PC-3 (cell line): ENCODE data around the gene RHOB. TPM values are rescaled to one million over a fixed set of nuclear protein-coding genes. Genes with fewer than 3 reads are reported as not detected.

Source experiments
- ATAC-seq: fragments of 200-7000 bp; cut with Tn5 transposase; 2 replicates; pipeline ENCODE4 v1.9.1; 2020; ENCODE audit warnings: mild to moderate bottlenecking, moderate library complexity
- BruUV-seq: library from RNA; stranded (reverse); fragments of 400-500 nt; replicated peaks from 2 replicates; lab custom pipeline; 2021; lab: Mats Ljungman, UMichigan
- CTCF ChIA-PET: fragments of 300-600 bp; sonication (Branson Sonifier 250); formaldehyde crosslinking; loops from one replicate; lab custom pipeline; 2022; ENCODE audit warnings: antibody characterized with exemption; lab: Charles Lee
- POLR2A ChIA-PET: fragments of 300-600 bp; sonication (Branson Sonifier 250); formaldehyde crosslinking; loops from one replicate; lab custom pipeline; 2022; ENCODE audit warnings: antibody characterized with exemption; ENCODE audit not compliant: unreplicated experiment; lab: Charles Lee
- DNase-seq: peaks from one replicate; pipeline ENCODE4 v3.0.0-alpha.2; 2015
- H2AFZ ChIP-seq: fragments of 300-600 bp; sonication (generic); 2 replicates; pipeline ENCODE4 v1.6.0; 2016; ENCODE audit warnings: antibody characterized with exemption, low read length
- H3F3A ChIP-seq: fragments of 300-600 bp; sonication (generic); one replicate; pipeline ENCODE4 v1.6.0; 2017; ENCODE audit warnings: antibody characterized with exemption, low read length, control low read depth, mild to moderate bottlenecking; ENCODE audit not compliant: unreplicated experiment
- H3K27ac ChIP-seq: fragments of 300-600 bp; sonication (generic); 2 replicates; pipeline ENCODE4 v1.5.1; 2016; ENCODE audit warnings: mild to moderate bottlenecking, low read length
- H3K27me3 ChIP-seq: fragments of 300-600 bp; sonication (generic); 2 replicates; pipeline ENCODE4 v1.6.1; 2016; ENCODE audit warnings: low read length, mixed read lengths
- H3K36me3 ChIP-seq: fragments of 300-600 bp; sonication (generic); 2 replicates; pipeline ENCODE4 v1.6.1; 2016; ENCODE audit warnings: low read depth, mixed run types, low read length, mixed read lengths
- H3K4me1 ChIP-seq: fragments of 300-600 bp; sonication (generic); 2 replicates; pipeline ENCODE4 v1.5.1; 2016; ENCODE audit warnings: low read length; ENCODE audit not compliant: insufficient read depth
- H3K4me2 ChIP-seq: fragments of 300-600 bp; sonication (generic); 2 replicates; pipeline ENCODE4 v1.6.0; 2016; ENCODE audit warnings: low read length
- H3K4me3 ChIP-seq: fragments of 300-600 bp; sonication (generic); 2 replicates; pipeline ENCODE4 v1.5.1; 2016; ENCODE audit warnings: mild to moderate bottlenecking, low read length, mixed read lengths
- H3K79me2 ChIP-seq: fragments of 300-600 bp; sonication (generic); 2 replicates; pipeline ENCODE4 v1.6.1; 2017; ENCODE audit warnings: low read length, mixed read lengths
- H3K9ac ChIP-seq: fragments of 300-600 bp; sonication (generic); 2 replicates; pipeline ENCODE4 v1.6.0; 2016; ENCODE audit warnings: mild to moderate bottlenecking, low read length
- H3K9me2 ChIP-seq: fragments of 300-600 bp; sonication (generic); replicated peaks from 2 replicates; pipeline ENCODE4 v1.6.1; 2016; ENCODE audit warnings: mixed run types, low read length, mixed read lengths
- H3K9me3 ChIP-seq: fragments of 300-600 bp; sonication (generic); 2 replicates; pipeline ENCODE4 v1.6.1; 2016; ENCODE audit warnings: low read length, mixed read lengths
- H4K20me1 ChIP-seq: fragments of 300-600 bp; sonication (generic); 2 replicates; pipeline ENCODE4 v1.6.1; 2016; ENCODE audit warnings: low read length, mixed read lengths
- CTCF ChIP-seq: fragments of 300-600 bp; sonication (generic); conservative IDR thresholded peaks from 2 replicates; pipeline ENCODE4 v1.5.1; 2017; ENCODE audit warnings: antibody characterized with exemption, low read depth, mild to moderate bottlenecking, low read length
- EZH2 ChIP-seq: fragments of 300-600 bp; sonication (generic); IDR thresholded peaks from one replicate; pipeline ENCODE4 v1.6.1; 2017; ENCODE audit warnings: antibody characterized with exemption, mild to moderate bottlenecking, low read length; ENCODE audit not compliant: unreplicated experiment
- EZH2phosphoT487 ChIP-seq: fragments of 300-600 bp; sonication (generic); IDR thresholded peaks from 2 replicates; pipeline ENCODE4 v1.6.1; 2018; ENCODE audit warnings: mild to moderate bottlenecking, antibody characterized with exemption, low read length, borderline replicate concordance
- intact Hi-C: fragments of 100-400 bp; cut with micrococcal nuclease; formaldehyde crosslinking; loops from 2 replicates; pipeline ENCODE4 v1.9.0; 2023
- total RNA-seq: library from RNA; depleted of rRNA; stranded (reverse); fragments of >200 nt; gene quantifications from 2 replicates; pipeline ENCODE4 v1.2.3, GENCODE V29; 2014

RHOB gene
- total RNA-seq, 1 experiment from 2014 or later, result 88.5 TPM

GRCh38 chr2:20451341-20451740 lies 4.5 kb downstream of the RHOB start:
- peaks cover 29% of the 10 kb centered on the region for H3K79me2 ChIP-seq
- H3K4me3 ChIP-seq, result no peak overlapping the region
- no peaks in the 10 kb centered on the region for H3K9me3 ChIP-seq
- no TSS peak for BruUV-seq
- no peak overlapping the region for H3K9ac ChIP-seq
- no peaks in the 10 kb centered on the region for H3K36me3 ChIP-seq
- DNase-seq (no peak), ATAC-seq (no peak)
- H3K27me3 ChIP-seq, result no peaks in the 10 kb centered on the region
- H4K20me1 ChIP-seq, result peaks cover 29% of the 10 kb centered on the region
- no peaks in the 10 kb centered on the region for H3K9me2 ChIP-seq
- no peak overlapping the region for H3K27ac ChIP-seq
- TF ChIP-seq EZH2phosphoT487 (no peak), EZH2 (no peak), CTCF (no peak)
- POLR2A ChIA-PET, result no interaction called here
- H2AFZ ChIP-seq, result no peak overlapping the region
- H3K4me2 ChIP-seq, result no peak overlapping the region
- H3F3A ChIP-seq, result no peaks in the 10 kb centered on the region
- peaks cover 21% of the 10 kb centered on the region for H3K4me1 ChIP-seq
- CTCF ChIA-PET, result no interaction called here
- intact Hi-C loops, result no loop called here

GRCh38 chr2:20451761-20452499 lies 5.1 kb downstream of the RHOB start:
- Histone ChIP-seq H3K27me3 (no peaks in the 10 kb centered on the region), H3K79me2 (peaks cover 29% of the 10 kb centered on the region), H3K27ac (no peak overlapping the region), H3K36me3 (no peaks in the 10 kb centered on the region), H3K4me3 (no peak overlapping the region), H4K20me1 (peaks cover 29% of the 10 kb centered on the region), H3K9me3 (no peaks in the 10 kb centered on the region), H3K4me2 (no peak overlapping the region), H2AFZ (no peak overlapping the region), H3F3A (no peaks in the 10 kb centered on the region), H3K9ac (no peak overlapping the region), H3K4me1 (peaks cover 20% of the 10 kb centered on the region), H3K9me2 (no peaks in the 10 kb centered on the region)
- intact Hi-C loops, result no loop called here
- ChIA-PET CTCF (no interaction called here), POLR2A (no interaction called here)
- no TSS peak for BruUV-seq
- DNase-seq (no peak), ATAC-seq (no peak)
- TF ChIP-seq CTCF, result no peak
- TF ChIP-seq EZH2, result no peak
- TF ChIP-seq EZH2phosphoT487, result no peak

GRCh38 chr2:20452551-20452950 lies 5.7 kb downstream of the RHOB start:
- Histone ChIP-seq H3K27me3 (no peaks in the 10 kb centered on the region), H3K79me2 (peaks cover 23% of the 10 kb centered on the region), H3K4me1 (peaks cover 20% of the 10 kb centered on the region), H4K20me1 (peaks cover 25% of the 10 kb centered on the region), H3K27ac (no peak overlapping the region), H3F3A (no peaks in the 10 kb centered on the region), H3K4me2 (no peak overlapping the region), H3K4me3 (no peak overlapping the region), H3K9me2 (no peaks in the 10 kb centered on the region), H3K9ac (no peak overlapping the region), H2AFZ (no peak overlapping the region), H3K36me3 (no peaks in the 10 kb centered on the region), H3K9me3 (no peaks in the 10 kb centered on the region)
- peak; percentile 30 for DNase-seq
- BruUV-seq, result no TSS peak
- intact Hi-C loops, result no loop called here
- ATAC-seq, result 0 out of 2 replicates have a peak, but pooled peaks have one; percentile 14
- TF ChIP-seq CTCF, result no peak; the same call in 1 of the 2 replicates
- TF ChIP-seq EZH2, result no peak
- TF ChIP-seq EZH2phosphoT487, result no peak
- CTCF ChIA-PET, result no interaction called here
- POLR2A ChIA-PET, result no interaction called here
